H1 (cell line): ENCODE results near the gene COL12A1. TPM values are rescaled to one million over a fixed set of nuclear protein-coding genes. Genes with fewer than 3 reads are reported as not detected.

Experiments
- CTCF ChIA-PET: fragments of 300-600 bp; sonication (Branson Sonifier 250); formaldehyde crosslinking; loops from one replicate; lab custom pipeline; 2021; ENCODE audit not compliant: partially characterized antibody; lab: Charles Lee
- POLR2A ChIA-PET: fragments of 300-600 bp; sonication (Branson Sonifier 250); formaldehyde crosslinking; loops from one replicate; lab custom pipeline; 2021; ENCODE audit warnings: inconsistent platforms; ENCODE audit not compliant: partially characterized antibody; lab: Charles Lee
- DNase-seq, 2 experiments: peaks; one replicate each; pipeline versions ENCODE4 v3.0.0 to v3.0.0-alpha.2; 2010 to 2022; ENCODE audit warnings: low spot score in 2 of 2, low read depth in 1 of 2, mixed read lengths in 1 of 2
- FAIRE-seq: peaks from 2 replicates; lab custom pipeline; 2011; peaks lifted over from hg19 to GRCh38; lab: Jason Lieb, UNC
- H2AFZ ChIP-seq: 2 replicates; pipeline ENCODE4 v1.8.1; 2012; ENCODE audit warnings: low read length, inconsistent platforms
- H2AK5ac ChIP-seq: 2 replicates; pipeline ENCODE4 v1.6.1; 2013; ENCODE audit warnings: low read depth, low read length
- H2BK120ac ChIP-seq: replicated peaks from 2 replicates; pipeline ENCODE3; 2013; ENCODE audit warnings: low read depth, low read length, inconsistent platforms
- H2BK12ac ChIP-seq: 2 replicates; pipeline ENCODE4 v1.6.1; 2013; ENCODE audit warnings: low read depth, low read length
- H2BK15ac ChIP-seq: 2 replicates; pipeline ENCODE4 v1.6.1; 2013; ENCODE audit warnings: low read length
- H2BK20ac ChIP-seq: 2 replicates; pipeline ENCODE4 v1.6.1; 2013; ENCODE audit warnings: low read length
- H2BK5ac ChIP-seq: 2 replicates; pipeline ENCODE4 v1.6.1; 2013; ENCODE audit warnings: low read depth, low read length
- H3K14ac ChIP-seq: 2 replicates; pipeline ENCODE4 v1.6.1; 2013; ENCODE audit warnings: inconsistent platforms; ENCODE audit not compliant: insufficient read length
- H3K18ac ChIP-seq: 2 replicates; pipeline ENCODE4 v1.6.1; 2013; ENCODE audit warnings: low read length; ENCODE audit errors: extremely low read depth
- H3K23ac ChIP-seq: 2 replicates; pipeline ENCODE4 v1.6.1; 2013; ENCODE audit warnings: inconsistent platforms; ENCODE audit not compliant: insufficient read length
- H3K23me2 ChIP-seq: 2 replicates; pipeline ENCODE4 v1.6.1; 2013; ENCODE audit warnings: low read depth, low read length
- H3K27ac ChIP-seq: 2 replicates; pipeline ENCODE4 v1.6.1; 2011; ENCODE audit warnings: low read depth, low read length, inconsistent platforms
- H3K27me3 ChIP-seq, 4 experiments: replicated peaks in 1 of 4; 1 replicate in 1 of 4; 2 replicates in 3 of 4; pipeline versions ENCODE4 v1.6.1 to v1.8.1; 2011 to 2013; ENCODE audit warnings: low read length in 3 of 4, mild to moderate bottlenecking in 3 of 4, inconsistent platforms in 2 of 4, mixed read lengths in 2 of 4, moderate library complexity in 1 of 4; ENCODE audit not compliant: control insufficient read depth in 3 of 4, insufficient read depth in 3 of 4; ENCODE audit errors: extremely low read depth in 1 of 4
- H3K36me3 ChIP-seq, 4 experiments: 2 replicates each; pipeline versions ENCODE4 v1.6.1 to v1.8.1; 2011 to 2013; ENCODE audit warnings: mild to moderate bottlenecking in 4 of 4, low read length in 3 of 4, moderate library complexity in 2 of 4, control low read depth in 1 of 4, inconsistent platforms in 1 of 4; ENCODE audit not compliant: insufficient read depth in 4 of 4, control insufficient read depth in 2 of 4
- H3K4ac ChIP-seq: replicated peaks from 2 replicates; pipeline ENCODE3; 2013; ENCODE audit warnings: low read length, low read depth, mixed read lengths, inconsistent platforms; ENCODE audit not compliant: insufficient read length
- H3K4me1 ChIP-seq, 4 experiments: replicated peaks in 1 of 4; 1 replicate in 1 of 4; 2 replicates in 3 of 4; pipeline versions ENCODE4 v1.6.1 to v1.8.1; 2011 to 2013; ENCODE audit warnings: low read length in 3 of 4, inconsistent platforms in 2 of 4, mixed read lengths in 1 of 4; ENCODE audit not compliant: insufficient read depth in 4 of 4, control insufficient read depth in 3 of 4
- H3K4me2 ChIP-seq, 2 experiments: 2 replicates each; pipeline versions ENCODE4 v1.6.1 to v1.8.1; 2011 to 2013; ENCODE audit warnings: low read depth in 2 of 2, low read length in 2 of 2, control low read depth in 1 of 2, inconsistent platforms in 1 of 2, mild to moderate bottlenecking in 1 of 2; ENCODE audit not compliant: insufficient read depth in 1 of 2
- H3K4me3 ChIP-seq, 4 experiments: fragments of 200-600, 300-600 bp in 1 of 4; sonication (generic), shearing (Covaris generic), sonication (Bioruptor Twin) in 1 of 4; 2 replicates each; pipeline versions ENCODE4 v1.5.1 to v1.8.1; 2011 to 2016; ENCODE audit warnings: low read length in 4 of 4, low read depth in 3 of 4, control low read depth in 2 of 4, inconsistent platforms in 2 of 4, mild to moderate bottlenecking in 2 of 4, mixed read lengths in 1 of 4, moderate library complexity in 1 of 4; ENCODE audit not compliant: insufficient read depth in 2 of 4; ENCODE audit errors: extremely low read depth in 1 of 4
- H3K56ac ChIP-seq: replicated peaks from 2 replicates; pipeline ENCODE3; 2013; ENCODE audit warnings: low read depth, mild to moderate bottlenecking, mixed read lengths, low read length, inconsistent platforms; ENCODE audit not compliant: insufficient read length
- H3K79me1 ChIP-seq: 2 replicates; pipeline ENCODE4 v1.6.1; 2013; ENCODE audit warnings: low read depth, low read length, control low read depth
- H3K79me2 ChIP-seq, 2 experiments: 2 replicates each; pipeline versions ENCODE4 v1.6.1 to v1.8.1; 2012 to 2013; ENCODE audit warnings: low read length in 2 of 2, mild to moderate bottlenecking in 2 of 2, inconsistent platforms in 1 of 2; ENCODE audit not compliant: insufficient read depth in 2 of 2, control insufficient read depth in 1 of 2
- H3K9ac ChIP-seq, 4 experiments: replicated peaks in 1 of 4; 1 replicate in 1 of 4; 2 replicates in 3 of 4; pipeline versions ENCODE4 v1.6.1 to v1.8.1; 2011 to 2013; ENCODE audit warnings: low read depth in 3 of 4, low read length in 3 of 4, control low read depth in 2 of 4, mild to moderate bottlenecking in 2 of 4, moderate library complexity in 2 of 4, inconsistent platforms in 1 of 4; ENCODE audit errors: extremely low read depth in 1 of 4
- H3K9me3 ChIP-seq, 2 experiments: 2 replicates each; pipeline versions ENCODE4 v1.6.1 to v1.8.1; 2012 to 2013; ENCODE audit warnings: mild to moderate bottlenecking in 2 of 2, moderate library complexity in 2 of 2, control low read depth in 1 of 2, inconsistent platforms in 1 of 2, low read depth in 1 of 2, low read length in 1 of 2, mixed read lengths in 1 of 2; ENCODE audit not compliant: insufficient read depth in 2 of 2
- H4K20me1 ChIP-seq, 2 experiments: replicated peaks in 1 of 2; 2 replicates each; pipeline versions ENCODE3 to v1.8.1; 2011 to 2013; ENCODE audit warnings: inconsistent platforms in 2 of 2, low read length in 2 of 2, mild to moderate bottlenecking in 1 of 2; ENCODE audit not compliant: insufficient read depth in 2 of 2, control insufficient read depth in 1 of 2
- H4K5ac ChIP-seq: 2 replicates; pipeline ENCODE4 v1.6.1; 2013; ENCODE audit warnings: low read length, low read depth, mixed read lengths, inconsistent platforms; ENCODE audit not compliant: insufficient read length
- H4K8ac ChIP-seq: 2 replicates; pipeline ENCODE4 v1.8.0; 2013; ENCODE audit warnings: mild to moderate bottlenecking, moderate library complexity, low read length, inconsistent platforms; ENCODE audit not compliant: insufficient read depth; ENCODE audit errors: extremely low read depth
- H4K91ac ChIP-seq: replicated peaks from 2 replicates; pipeline ENCODE3; 2013; ENCODE audit warnings: low read length, mixed read lengths, inconsistent platforms; ENCODE audit not compliant: insufficient read length
- CBX8 ChIP-seq: fragments of 300-800, 300-1000 bp; sonication (generic); IDR thresholded peaks from 2 replicates; pipeline ENCODE4 v1.7.1; 2016; ENCODE audit warnings: low read depth, low read length, borderline replicate concordance
- CREB1 ChIP-seq: IDR thresholded peaks from 2 replicates; pipeline ENCODE4 v1.6.1; 2012; ENCODE audit warnings: inconsistent platforms
- SIX5 ChIP-seq: IDR thresholded peaks from 2 replicates; pipeline ENCODE4 v1.6.1; 2011; ENCODE audit warnings: mild to moderate bottlenecking, low read depth, low read length
- WGBS, 2 experiments: shearing (Covaris generic) in 1 of 2; methylation state at CpG; one replicate each; pipeline versions ENCODE4 v1.1.6 to v1.1.7; 2013 to 2015; ENCODE audit warnings: low lambda C conversion rate in 2 of 2, mixed read lengths in 2 of 2, inconsistent platforms in 1 of 2, low coverage in 1 of 2, missing lambda C conversion rate in 1 of 2; ENCODE audit not compliant: insufficient replicate concordance in 2 of 2, insufficient coverage in 1 of 2, insufficient read length in 1 of 2; ENCODE audit errors: extremely low coverage in 1 of 2, missing lambda C conversion rate in 1 of 2; 5-methylcytosine and 5-hydroxymethylcytosine counted together
- polyA plus RNA-seq, 7 experiments: library from polyadenylated mRNA; depleted of rRNA in 3 of 7; stranded (reverse) in 5 of 7; unstranded in 2 of 7; fragments of >200 nt in 5 of 7; fragments of 200-250 nt in 2 of 7; gene quantifications; 1 replicate in 5 of 7; 2 replicates in 1 of 7; 4 replicates in 1 of 7; pipeline versions ENCODE4 v1.2.1 to v1.2.3, GENCODE V29; 2011 to 2013; ENCODE audit warnings: missing spikeins in 2 of 7, mixed read lengths in 2 of 7
- total RNA-seq: library from RNA; stranded (reverse); fragmentation: NEBNext Ultra II Directional; extraction: Animal tissue kit (Norgen Biotek cat#: 25700); gene quantifications from 2 replicates; pipeline ENCODE4 v1.2.1, GENCODE V29; 2021

The COL12A1 gene
- total and polyA plus RNA-seq, 2 of the 8 experiments (the other 6 are each of a cell fraction or from before 2014, with no cell fraction given) = 1.4 to 4.7 TPM

GRCh38 chr6:75084018-75084417 lies 121.8 kb downstream of the COL12A1 start:
- H3K18ac ChIP-seq = no peak overlapping the region
- no peak for FAIRE-seq
- no peaks in the 10 kb centered on the region for H3K79me1 ChIP-seq
- ChIA-PET POLR2A (no interaction called here), CTCF (interaction anchor here (1.6 kb wide), 1 partner anchor 127 kb away, joined by 4 read pairs; no protein-coding TSS in a partner anchor)
- H2BK20ac ChIP-seq = no peak overlapping the region
- no peak overlapping the region for H3K27ac ChIP-seq
- no peak overlapping the region for H4K91ac ChIP-seq
- H4K5ac ChIP-seq = no peak overlapping the region
- no peak overlapping the region for H2BK12ac ChIP-seq
- TF ChIP-seq CBX8 = no peak
- no peak for TF ChIP-seq CREB1
- no peak for TF ChIP-seq SIX5
- no peak overlapping the region for H2BK5ac ChIP-seq
- H3K4ac ChIP-seq = no peak overlapping the region
- peak overlapping the region in 1 of 2 experiments; percentile 95; a peak in 1 of 4 replicates for H3K4me2 ChIP-seq
- no peak overlapping the region for H4K8ac ChIP-seq
- peaks cover 0 to 12% (median 2%) of the 10 kb centered on the region in 4 experiments; a peak in 3 of 7 replicates for H3K4me1 ChIP-seq
- peaks cover 0 to 3% (median under 1%) of the 10 kb centered on the region in 4 experiments; a peak in 5 of 7 replicates for H3K27me3 ChIP-seq
- no peak overlapping the region for H2BK120ac ChIP-seq
- no peak overlapping the region for H3K23ac ChIP-seq
- no peak overlapping the region for H3K4me3 ChIP-seq
- H2BK15ac ChIP-seq = no peak overlapping the region
- H3K36me3 ChIP-seq = no peaks in the 10 kb centered on the region
- H3K9ac ChIP-seq = no peak overlapping the region
- H3K23me2 ChIP-seq = peaks cover 6% of the 10 kb centered on the region
- H2AFZ ChIP-seq = no peak overlapping the region
- H4K20me1 ChIP-seq = no peaks in the 10 kb centered on the region
- no peaks in the 10 kb centered on the region for H3K9me3 ChIP-seq
- no peak overlapping the region for H2AK5ac ChIP-seq
- H3K56ac ChIP-seq = no peak overlapping the region
- H3K79me2 ChIP-seq = no peaks in the 10 kb centered on the region
- H3K14ac ChIP-seq = no peak overlapping the region
- no peak for DNase-seq
- WGBS, 2 experiments = 95 to 100% methylated on average over 2 to 4 of the region's 4 CpGs
